ENCODE data around the gene PRR5. TPM values are rescaled to one million over a fixed set of nuclear protein-coding genes. Genes with fewer than 3 reads are reported as not detected.
"Not testable (repeated sequence)": the region's sequence is repeated elsewhere in the genome, so short reads cannot be mapped to it uniquely, and the experiment has no call there.

The PRR5 gene
- total and polyA plus RNA-seq, 2 donors (not counting 1 experiment from before 2014, with no cell fraction given) = 18.4 to 36.1 TPM

GRCh38 chr22:44673406-44673805, 28.6 kb upstream of the PRR5 start:
- Mint-ChIP-seq H3K9me3 (ENCODE audit: insufficient read depth) (no peaks in the 10 kb centered on the region), H3K27me3 (peaks cover 29% of the 10 kb centered on the region), H3K4me3 (no peak overlapping the region), H3K27ac (no peak overlapping the region), H3K4me1 (peaks cover 15% of the 10 kb centered on the region)
- peaks cover 0 to 13% (median 0%) of the 10 kb centered on the region in 3 donors for H3K9me3 ChIP-seq (ENCODE audit: control extremely low read depth in 1 of 3, control insufficient read depth in 2 of 3, insufficient read depth in 1 of 3, low read length in 2 of 3)
- no peak overlapping the region for H3K4me3 ChIP-seq (ENCODE audit: control extremely low read depth in 1 of 5, extremely low read depth in 1 of 5, insufficient read depth in 1 of 5, low read depth in 2 of 5, low read length in 4 of 5)
- no peak overlapping the region for H2AFZ ChIP-seq (ENCODE audit: insufficient read depth, low read depth, low read length, poor library complexity, severe bottlenecking)
- no peak overlapping the region for H3K27ac ChIP-seq (ENCODE audit: low read length in 2 of 2)
- ATAC-seq (ENCODE audit: low read depth) (no peak), DNase-seq (no peak)
- H3K79me2 ChIP-seq (ENCODE audit: control insufficient read depth, insufficient read depth, low read length) = no peaks in the 10 kb centered on the region
- CTCF ChIA-PET = interaction anchor here (0.8 kb wide), 1 partner anchor 11 kb away, joined by 3 read pairs; no protein-coding TSS in a partner anchor
- no peaks in the 10 kb centered on the region for H4K20me1 ChIP-seq (ENCODE audit: control insufficient read depth, insufficient read depth, low read length, poor library complexity, severe bottlenecking)
- intact Hi-C loops (cut with micrococcal nuclease) = no loop called here
- TF ChIP-seq EZH2 (IDR thresholded peaks at IDR 0.05; ENCODE audit: borderline replicate concordance, insufficient read depth, low read depth, low read length, poor library complexity, severe bottlenecking) = no peak
- TF ChIP-seq, protein P1, sequence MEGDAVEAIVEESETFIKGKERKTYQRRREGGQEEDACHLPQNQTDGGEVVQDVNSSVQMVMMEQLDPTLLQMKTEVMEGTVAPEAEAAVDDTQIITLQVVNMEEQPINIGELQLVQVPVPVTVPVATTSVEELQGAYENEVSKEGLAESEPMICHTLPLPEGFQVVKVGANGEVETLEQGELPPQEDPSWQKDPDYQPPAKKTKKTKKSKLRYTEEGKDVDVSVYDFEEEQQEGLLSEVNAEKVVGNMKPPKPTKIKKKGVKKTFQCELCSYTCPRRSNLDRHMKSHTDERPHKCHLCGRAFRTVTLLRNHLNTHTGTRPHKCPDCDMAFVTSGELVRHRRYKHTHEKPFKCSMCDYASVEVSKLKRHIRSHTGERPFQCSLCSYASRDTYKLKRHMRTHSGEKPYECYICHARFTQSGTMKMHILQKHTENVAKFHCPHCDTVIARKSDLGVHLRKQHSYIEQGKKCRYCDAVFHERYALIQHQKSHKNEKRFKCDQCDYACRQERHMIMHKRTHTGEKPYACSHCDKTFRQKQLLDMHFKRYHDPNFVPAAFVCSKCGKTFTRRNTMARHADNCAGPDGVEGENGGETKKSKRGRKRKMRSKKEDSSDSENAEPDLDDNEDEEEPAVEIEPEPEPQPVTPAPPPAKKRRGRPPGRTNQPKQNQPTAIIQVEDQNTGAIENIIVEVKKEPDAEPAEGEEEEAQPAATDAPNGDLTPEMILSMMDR (IDR thresholded peaks at IDR 0.05) = no peak
- H3K4me1 ChIP-seq (ENCODE audit: control insufficient read depth in 2 of 2, insufficient read depth in 2 of 2, low read length in 2 of 2) = peaks cover 21 to 22% of the 10 kb centered on the region in 2 donors
- H3K36me3 ChIP-seq (replicated peaks in 1 of 2; ENCODE audit: control extremely low read depth in 1 of 2, control insufficient read depth in 1 of 2, extremely low read depth in 1 of 2, insufficient read depth in 2 of 2, low read length in 1 of 2) = no peaks in the 10 kb centered on the region
- H3K27me3 ChIP-seq (replicated peaks in 1 of 4; ENCODE audit: control extremely low read depth in 1 of 4, control insufficient read depth in 3 of 4, insufficient read depth in 4 of 4, low read length in 3 of 4) = peaks cover 0 to 43% (median 15%) of the 10 kb centered on the region in 4 experiments
- WGBS (ENCODE audit: insufficient coverage) = 100% methylated on average over 4 of the region's 8 CpGs
- no peak overlapping the region for H3K4me2 ChIP-seq (replicated peaks; ENCODE audit: low read depth, low read length, poor library complexity, severe bottlenecking)
- H3K9ac ChIP-seq (ENCODE audit: low read length) = no peak overlapping the region
- POLR2A ChIA-PET = no interaction called here

GRCh38 chr22:44676066-44676440, 26.0 kb upstream of the PRR5 start:
- H3K79me2 ChIP-seq (ENCODE audit: control insufficient read depth, insufficient read depth, low read length) = not testable (repeated sequence)
- H3K4me1 Mint-ChIP-seq = peaks cover 11% of the 10 kb centered on the region

More at GRCh38 chr22:44676066-44676440, 26.0 kb upstream of the PRR5 start:
- H3K9me3 ChIP-seq (ENCODE audit: control extremely low read depth in 1 of 3, control insufficient read depth in 2 of 3, insufficient read depth in 1 of 3, low read length in 2 of 3); H3K27ac Mint-ChIP-seq; intact Hi-C loops (cut with micrococcal nuclease); H2AFZ ChIP-seq (ENCODE audit: insufficient read depth, low read depth, low read length, poor library complexity, severe bottlenecking); H3K4me3 ChIP-seq (ENCODE audit: control extremely low read depth in 1 of 5, extremely low read depth in 1 of 5, insufficient read depth in 1 of 5, low read depth in 2 of 5, low read length in 4 of 5); H3K36me3 ChIP-seq (replicated peaks in 1 of 2; ENCODE audit: control extremely low read depth in 1 of 2, control insufficient read depth in 1 of 2, extremely low read depth in 1 of 2, insufficient read depth in 2 of 2, low read length in 1 of 2); DNase-seq; H3K4me3 Mint-ChIP-seq; H3K9me3 Mint-ChIP-seq (ENCODE audit: insufficient read depth); H3K9ac ChIP-seq (ENCODE audit: low read length); H3K4me2 ChIP-seq (replicated peaks; ENCODE audit: low read depth, low read length, poor library complexity, severe bottlenecking); ATAC-seq (ENCODE audit: low read depth); POLR2A ChIA-PET; H4K20me1 ChIP-seq (ENCODE audit: control insufficient read depth, insufficient read depth, low read length, poor library complexity, severe bottlenecking); H3K27ac ChIP-seq (ENCODE audit: low read length in 2 of 2): not testable (repeated sequence)
- CTCF ChIA-PET = interaction anchor here (0.6 to 1.0 kb wide), 3 partner anchors 21 to 681 kb away, joined by 3 to 4 read pairs (median 3); no protein-coding TSS in a partner anchor
- H3K27me3 Mint-ChIP-seq = peaks cover 29% of the 10 kb centered on the region
- H3K27me3 ChIP-seq (replicated peaks in 1 of 4; ENCODE audit: control extremely low read depth in 1 of 4, control insufficient read depth in 3 of 4, insufficient read depth in 4 of 4, low read length in 3 of 4) = peaks cover 0 to 26% (median 5%) of the 10 kb centered on the region in 4 experiments
- WGBS (ENCODE audit: insufficient coverage) = 100% methylated on average over 3 of the region's 6 CpGs
- H3K4me1 ChIP-seq (ENCODE audit: control insufficient read depth in 2 of 2, insufficient read depth in 2 of 2, low read length in 2 of 2) = peaks cover 11 to 13% of the 10 kb centered on the region in 2 donors

Data from B cell (primary cell).